IMR-90 (cell line): ENCODE data around the gene ORC5. TPM values are rescaled to one million over a fixed set of nuclear protein-coding genes. Genes with fewer than 3 reads are reported as not detected.

ENCODE experiments used
- ATAC-seq: fragments of 200-7000 bp; cut with Tn5 transposase; 2 replicates; pipeline ENCODE4 v1.9.1; 2020; ENCODE audit warnings: low read depth, mild to moderate bottlenecking, moderate library complexity
- BruUV-seq: library from RNA; stranded (reverse); fragments of 400-500 nt; replicated peaks from 2 replicates; lab custom pipeline; 2021; lab: Mats Ljungman, UMichigan
- CTCF ChIA-PET: fragments of 300-600 bp; formaldehyde crosslinking; extraction: SDS; loops from one replicate; lab custom pipeline; 2021; ENCODE audit warnings: antibody characterized with exemption; lab: Yijun Ruan, JAX
- POLR2A ChIA-PET: fragments of 300-600 bp; sonication (Branson Sonifier 250); formaldehyde crosslinking; loops from one replicate; lab custom pipeline; 2022; ENCODE audit warnings: antibody characterized with exemption; ENCODE audit not compliant: unreplicated experiment; lab: Charles Lee
- DNase-seq: peaks from one replicate; pipeline ENCODE4 v3.0.0; 2013
- H2AFZ ChIP-seq: replicated peaks from 2 replicates; pipeline ENCODE3; 2013; ENCODE audit warnings: low read length, mild to moderate bottlenecking; ENCODE audit not compliant: poor library complexity
- H2AK5ac ChIP-seq: 2 replicates; pipeline ENCODE4 v1.6.1; 2013; ENCODE audit warnings: low read depth, low read length, inconsistent platforms
- H2AK9ac ChIP-seq: replicated peaks from 2 replicates; pipeline ENCODE3; 2013; ENCODE audit warnings: mild to moderate bottlenecking, low read depth, low read length, moderate library complexity; ENCODE audit not compliant: poor library complexity
- H2BK120ac ChIP-seq: 2 replicates; pipeline ENCODE4 v1.6.1; 2013; ENCODE audit warnings: low read depth, low read length, inconsistent platforms
- H2BK15ac ChIP-seq: 3 replicates; pipeline ENCODE4 v1.6.1; 2013; ENCODE audit warnings: low read depth, low read length, inconsistent platforms
- H2BK20ac ChIP-seq: 2 replicates; pipeline ENCODE4 v1.6.1; 2013; ENCODE audit warnings: low read depth, mild to moderate bottlenecking, inconsistent platforms, low read length, moderate library complexity
- H2BK5ac ChIP-seq: 2 replicates; pipeline ENCODE4 v1.6.1; 2013; ENCODE audit warnings: mild to moderate bottlenecking, low read depth, low read length, inconsistent platforms; ENCODE audit not compliant: poor library complexity, severe bottlenecking
- H3K14ac ChIP-seq: replicated peaks from 2 replicates; pipeline ENCODE4 v1.6.1; 2013; ENCODE audit warnings: low read depth, low read length, inconsistent platforms
- H3K18ac ChIP-seq: 2 replicates; pipeline ENCODE4 v1.6.1; 2013; ENCODE audit warnings: low read depth, low read length, control low read depth
- H3K23ac ChIP-seq: 2 replicates; pipeline ENCODE4 v1.6.1; 2013; ENCODE audit warnings: low read depth, low read length, inconsistent platforms
- H3K27ac ChIP-seq: 2 replicates; pipeline ENCODE4 v1.5.1; 2013; ENCODE audit warnings: mild to moderate bottlenecking, control low read depth, low read length; ENCODE audit not compliant: insufficient read depth
- H3K27me3 ChIP-seq: 2 replicates; pipeline ENCODE4 v1.6.1; 2013; ENCODE audit warnings: low read length; ENCODE audit not compliant: control insufficient read depth, insufficient read depth
- H3K36me3 ChIP-seq: 2 replicates; pipeline ENCODE4 v1.6.1; 2013; ENCODE audit warnings: low read length, mixed read lengths; ENCODE audit not compliant: control insufficient read depth, insufficient read depth
- H3K4ac ChIP-seq: 2 replicates; pipeline ENCODE4 v1.6.1; 2013; ENCODE audit warnings: low read depth, low read length, inconsistent platforms
- H3K4me1 ChIP-seq: 2 replicates; pipeline ENCODE4 v1.6.1; 2013; ENCODE audit warnings: low read length, mixed read lengths; ENCODE audit not compliant: control insufficient read depth, insufficient read depth
- H3K4me2 ChIP-seq: 2 replicates; pipeline ENCODE4 v1.6.1; 2013; ENCODE audit warnings: low read depth, mild to moderate bottlenecking, control low read depth, low read length, moderate library complexity
- H3K4me3 ChIP-seq: 2 replicates; pipeline ENCODE4 v1.5.1; 2013; ENCODE audit warnings: low read depth, mild to moderate bottlenecking, control low read depth, low read length, moderate library complexity; ENCODE audit not compliant: insufficient read depth
- H3K56ac ChIP-seq: 2 replicates; pipeline ENCODE4 v1.6.1; 2013; ENCODE audit warnings: low read length, inconsistent platforms; ENCODE audit not compliant: insufficient read depth; ENCODE audit errors: extremely low read depth
- H3K79me1 ChIP-seq, 2 experiments: 2 replicates each; pipeline ENCODE4 v1.6.1; 2013; ENCODE audit warnings: low read length in 2 of 2, inconsistent platforms in 1 of 2, low read depth in 1 of 2
- H3K9ac ChIP-seq: 2 replicates; pipeline ENCODE4 v1.6.1; 2013; ENCODE audit warnings: low read depth, low read length, control low read depth
- H3K9me1 ChIP-seq: 2 replicates; pipeline ENCODE4 v1.6.1; 2013; ENCODE audit warnings: low read length, inconsistent platforms; ENCODE audit not compliant: insufficient read depth
- H3K9me3 ChIP-seq: 2 replicates; pipeline ENCODE4 v1.6.1; 2013; ENCODE audit warnings: low read length; ENCODE audit not compliant: control insufficient read depth, insufficient read depth
- H4K20me1 ChIP-seq: 2 replicates; pipeline ENCODE4 v1.6.1; 2013; ENCODE audit warnings: low read length, inconsistent platforms; ENCODE audit not compliant: insufficient read depth
- H4K5ac ChIP-seq: 2 replicates; pipeline ENCODE4 v1.6.1; 2013; ENCODE audit warnings: mild to moderate bottlenecking, low read depth, low read length, control low read depth
- H4K8ac ChIP-seq, 2 experiments: 2 replicates each; pipeline ENCODE4 v1.6.1; 2013; ENCODE audit warnings: low read depth in 2 of 2, low read length in 2 of 2, control low read depth in 1 of 2, inconsistent platforms in 1 of 2
- H4K91ac ChIP-seq: 2 replicates; pipeline ENCODE4 v1.6.1; 2013; ENCODE audit warnings: low read depth, low read length, inconsistent platforms; ENCODE audit not compliant: insufficient read depth
- MAZ ChIP-seq: IDR thresholded peaks from 2 replicates; pipeline ENCODE4 v1.6.1; 2012; ENCODE audit warnings: low read depth, mild to moderate bottlenecking, low read length, improper control_type of control experiment, moderate library complexity, borderline replicate concordance
- WGBS, 2 experiments: methylation state at CpG; one replicate each; pipeline versions ENCODE4 v1.1.5 to v1.1.7; 2013; ENCODE audit warnings: missing lambda C conversion rate in 2 of 2; ENCODE audit not compliant: insufficient read length in 1 of 2; ENCODE audit errors: extremely low coverage in 2 of 2; 5-methylcytosine and 5-hydroxymethylcytosine counted together
- dilution Hi-C: fragments of 300-500 bp; cut with HindIII; formaldehyde crosslinking; loops from one replicate; pipeline ENCODE4 v1.14.3; 2018; ENCODE audit warnings: low sequenced_read_pairs; ENCODE audit not compliant: unreplicated experiment
- in situ Hi-C: fragments of 300-500 bp; cut with MboI; formaldehyde crosslinking; loops from 3 replicates; pipeline ENCODE4 v1.14.3; 2019; ENCODE audit warnings: low sequenced_read_pairs, inconsistent platforms, mixed read lengths
- intact Hi-C: fragments of 100-400 bp; cut with micrococcal nuclease; formaldehyde crosslinking; loops from 2 replicates; pipeline ENCODE4 v1.10.0; 2022
- polyA plus RNA-seq, 3 experiments: library from polyadenylated mRNA; depleted of rRNA; stranded (reverse); fragments of >200 nt; gene quantifications; 2 replicates each; pipeline ENCODE4 v1.2.3, GENCODE V29; 2012; ENCODE audit warnings: low replicate concordance in 1 of 3
- total RNA-seq: library from RNA; depleted of rRNA; stranded (reverse); fragments of >200 nt; gene quantifications from 2 replicates; pipeline ENCODE4 v1.2.3, GENCODE V29; 2012

The ORC5 gene
- total and polyA plus RNA-seq, 2 of the 4 experiments (the other 2 are of a cell fraction), result 7.9 to 18.8 TPM

DNA sequence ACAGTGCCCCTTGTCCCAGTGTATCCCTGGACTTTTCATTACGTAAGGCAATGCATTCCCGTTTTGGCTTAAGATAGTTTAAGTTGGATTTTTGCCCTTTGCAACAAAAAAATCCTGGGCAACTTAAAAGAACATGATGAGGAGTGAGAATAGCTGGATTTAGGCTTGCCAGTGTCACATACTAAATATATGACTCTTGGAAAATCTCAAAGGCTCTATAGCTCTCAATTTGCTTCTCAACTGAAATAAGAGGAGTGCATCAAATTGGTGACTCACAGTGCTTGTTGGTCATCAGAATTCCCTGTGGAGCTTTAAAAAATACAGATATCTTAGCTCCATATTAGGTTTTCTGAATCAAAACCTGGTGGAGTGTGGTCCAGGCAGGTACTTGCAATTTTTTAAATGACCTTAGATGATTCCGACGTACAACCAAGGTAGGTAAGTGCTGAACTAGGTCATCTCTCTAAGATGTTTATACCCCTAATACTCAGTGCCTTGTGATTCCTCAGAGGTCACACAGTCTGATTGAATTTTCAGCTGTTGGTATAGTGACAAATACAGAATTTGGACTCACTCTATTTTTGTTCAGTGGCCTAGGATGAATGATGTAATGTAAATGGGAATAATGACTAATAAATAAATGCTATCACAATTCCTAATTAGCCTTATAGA, 33.9 kb upstream of the ORC5 start:
- H4K8ac ChIP-seq, result no peak overlapping the region
- H3K56ac ChIP-seq, result no peak overlapping the region
- no peak overlapping the region for H4K5ac ChIP-seq
- DNase-seq (no peak), ATAC-seq (no peak)
- no peak overlapping the region for H2BK20ac ChIP-seq
- no peak overlapping the region for H3K23ac ChIP-seq
- H3K36me3 ChIP-seq, result no peaks in the 10 kb centered on the region
- POLR2A ChIA-PET, result no interaction called here
- H3K4ac ChIP-seq, result no peak overlapping the region
- H3K27ac ChIP-seq, result no peak overlapping the region
- H3K9me3 ChIP-seq, result no peaks in the 10 kb centered on the region
- no peak overlapping the region for H4K91ac ChIP-seq
- no peak overlapping the region for H2AK9ac ChIP-seq
- WGBS, 2 experiments, result no CpG with 5 or more reads among the region's 4 CpGs
- H2BK15ac ChIP-seq, result no peak overlapping the region
- H3K79me1 ChIP-seq, result no peaks in the 10 kb centered on the region
- intact Hi-C loops (no loop called here), in situ Hi-C loops (no loop called here), dilution Hi-C loops (no loop called here)
- no peak overlapping the region for H2AFZ ChIP-seq
- no peak overlapping the region for H3K4me3 ChIP-seq
- CTCF ChIA-PET, result interaction anchor here (1.2 kb wide), 1 partner anchor 11 kb away, joined by 3 read pairs; no protein-coding TSS in a partner anchor
- peaks cover 3% of the 10 kb centered on the region for H3K27me3 ChIP-seq
- no peak overlapping the region for H2AK5ac ChIP-seq
- no peak overlapping the region for H3K4me2 ChIP-seq
- no peaks in the 10 kb centered on the region for H3K9me1 ChIP-seq
- H4K20me1 ChIP-seq, result no peaks in the 10 kb centered on the region
- no TSS peak for BruUV-seq
- H3K4me1 ChIP-seq, result no peaks in the 10 kb centered on the region
- no peak overlapping the region for H2BK5ac ChIP-seq
- no peak overlapping the region for H3K18ac ChIP-seq
- H2BK120ac ChIP-seq, result no peak overlapping the region
- no peak overlapping the region for H3K9ac ChIP-seq
- TF ChIP-seq MAZ, result no peak
- no peak overlapping the region for H3K14ac ChIP-seq
